ENCODE measurements around the gene TBC1D5.

DNA sequence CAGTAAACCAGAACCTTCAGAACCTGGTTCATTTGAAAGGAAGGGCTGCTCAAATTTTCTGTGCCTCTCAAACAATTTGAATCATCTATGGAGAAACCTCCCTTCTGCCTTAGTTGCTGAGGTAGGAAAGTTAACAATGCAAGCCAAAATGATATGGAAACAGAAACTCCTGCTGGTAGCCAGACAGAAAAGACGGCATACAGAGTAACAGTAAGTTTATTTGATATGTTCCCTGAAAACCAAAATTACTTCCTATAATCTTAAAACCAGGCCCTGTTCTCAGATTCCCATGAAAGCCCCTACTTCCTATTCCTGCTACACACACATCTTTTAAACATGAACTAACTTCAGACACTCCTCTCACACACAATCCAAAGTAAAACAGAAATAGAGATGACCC is 86.2 kb downstream of the TBC1D5 start:
- TF ChIP-seq POLR2A (IDR thresholded peaks at IDR 0.05): no peak
- TF ChIP-seq, protein P1, sequence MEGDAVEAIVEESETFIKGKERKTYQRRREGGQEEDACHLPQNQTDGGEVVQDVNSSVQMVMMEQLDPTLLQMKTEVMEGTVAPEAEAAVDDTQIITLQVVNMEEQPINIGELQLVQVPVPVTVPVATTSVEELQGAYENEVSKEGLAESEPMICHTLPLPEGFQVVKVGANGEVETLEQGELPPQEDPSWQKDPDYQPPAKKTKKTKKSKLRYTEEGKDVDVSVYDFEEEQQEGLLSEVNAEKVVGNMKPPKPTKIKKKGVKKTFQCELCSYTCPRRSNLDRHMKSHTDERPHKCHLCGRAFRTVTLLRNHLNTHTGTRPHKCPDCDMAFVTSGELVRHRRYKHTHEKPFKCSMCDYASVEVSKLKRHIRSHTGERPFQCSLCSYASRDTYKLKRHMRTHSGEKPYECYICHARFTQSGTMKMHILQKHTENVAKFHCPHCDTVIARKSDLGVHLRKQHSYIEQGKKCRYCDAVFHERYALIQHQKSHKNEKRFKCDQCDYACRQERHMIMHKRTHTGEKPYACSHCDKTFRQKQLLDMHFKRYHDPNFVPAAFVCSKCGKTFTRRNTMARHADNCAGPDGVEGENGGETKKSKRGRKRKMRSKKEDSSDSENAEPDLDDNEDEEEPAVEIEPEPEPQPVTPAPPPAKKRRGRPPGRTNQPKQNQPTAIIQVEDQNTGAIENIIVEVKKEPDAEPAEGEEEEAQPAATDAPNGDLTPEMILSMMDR (IDR thresholded peaks at IDR 0.05): no peak
